Ecto neural progenitor cell (in vitro differentiated cells): ENCODE data around the gene MARK4.
A peak's percentile ranks its signal among the peaks of the same experiment; 100 is the strongest.
"Not testable (repeated sequence)": the region's sequence is repeated elsewhere in the genome, so short reads cannot be mapped to it uniquely, and the experiment has no call there.

Source experiments
- DNase-seq: peaks from one replicate; pipeline ENCODE4 v3.0.0-alpha.2; 2018; ENCODE audit warnings: low spot score

MARK4 gene

GRCh38 chr19:45250832-45251451 lies at the start of gene MARK4:
MARK4 (plus strand) TSS chr19:45251271; CDS start chr19:45251589, 318 bp downstream.
- peak; percentile 77 for DNase-seq

GRCh38 chr19:45202637-45203036 lies 48.4 kb upstream of the MARK4 start:
- DNase-seq = no peak

GRCh38 chr19:45205810-45206209 lies 45.3 kb upstream of the MARK4 start:
- DNase-seq = no peak

- no peak for DNase-seq
These were observed 44.7 kb upstream of the MARK4 start for GRCh38 chr19:45206328-45206727.

- no peak for DNase-seq
These were observed 39.2 kb upstream of the MARK4 start for GRCh38 chr19:45211751-45212381.

GRCh38 chr19:45213031-45213430 lies 38.0 kb upstream of the MARK4 start:
- DNase-seq = no peak

GRCh38 chr19:45215391-45216191 lies 35.5 kb upstream of the MARK4 start:
- DNase-seq = no peak

- no peak for DNase-seq
These were observed 34.4 kb upstream of the MARK4 start for GRCh38 chr19:45216667-45217066.

GRCh38 chr19:45217193-45217956 lies 33.7 kb upstream of the MARK4 start:
- DNase-seq = no peak

- no peak for DNase-seq
These were observed 33.1 kb upstream of the MARK4 start for GRCh38 chr19:45217957-45218334.

- no peak for DNase-seq
These were observed 32.6 kb upstream of the MARK4 start for GRCh38 chr19:45218426-45218825.

- no peak for DNase-seq
These were observed 31.9 kb upstream of the MARK4 start for GRCh38 chr19:45218911-45219743.

- DNase-seq = no peak
These were observed 28.3 kb upstream of the MARK4 start for GRCh38 chr19:45222724-45223123.

- DNase-seq = no peak
These were observed 27.2 kb upstream of the MARK4 start for GRCh38 chr19:45223879-45224278.

GRCh38 chr19:45224645-45225044 lies 26.4 kb upstream of the MARK4 start:
- no peak for DNase-seq

GRCh38 chr19:45229056-45229455 lies 22.0 kb upstream of the MARK4 start:
- not testable (repeated sequence) for DNase-seq

GRCh38 chr19:45231891-45232290 lies 19.2 kb upstream of the MARK4 start:
- no peak for DNase-seq

- no peak for DNase-seq
These were observed 16.8 kb upstream of the MARK4 start for GRCh38 chr19:45234089-45234869.

GRCh38 chr19:45235485-45235884 lies 15.6 kb upstream of the MARK4 start:
- DNase-seq = no peak

- DNase-seq = no peak
These were observed 12.5 kb upstream of the MARK4 start for GRCh38 chr19:45238556-45238955.
